Measurements from ENCODE around the gene FAM8A1.

Gene FAM8A1

DNA sequence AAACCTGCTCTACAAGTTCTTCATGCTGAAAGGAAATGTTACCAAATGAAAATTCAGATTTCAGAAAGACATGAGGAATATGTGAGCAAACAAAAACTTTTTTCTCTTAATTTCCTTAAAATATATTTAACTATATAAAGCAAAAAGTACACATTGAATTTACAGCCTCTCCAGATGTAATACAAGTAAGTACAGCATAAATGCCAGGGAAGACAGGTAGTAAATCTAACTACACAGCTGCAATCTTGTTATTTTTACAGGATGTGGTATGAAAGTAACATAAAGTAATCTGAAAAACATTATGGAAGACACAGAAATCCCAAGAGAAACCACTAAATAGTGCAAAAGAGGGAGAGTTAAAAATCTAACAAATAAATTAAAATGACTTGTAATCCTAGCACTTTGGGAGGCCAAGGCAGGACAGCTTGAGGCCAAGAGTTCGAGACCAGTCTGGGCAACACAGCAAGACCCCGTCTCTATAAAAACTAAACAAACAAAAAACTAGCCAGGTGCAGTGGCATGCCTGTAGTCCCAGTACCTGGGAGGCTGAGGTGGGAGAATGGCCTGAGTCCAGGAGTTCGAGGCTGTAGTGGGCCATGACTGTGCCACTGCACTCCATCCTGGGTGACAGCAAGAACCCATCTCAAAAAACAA lies 50.7 kb downstream of the FAM8A1 start:
- in situ Hi-C loops (cut with HindIII; ENCODE audit: low pct_unique_long_range_greater_than_20kb, low sequenced_read_pairs): no loop called here
- TF ChIP-seq JUND (IDR thresholded peaks at IDR 0.05; ENCODE audit: low read depth): no peak
- no peak for DNase-seq (ENCODE audit: low read depth in 1 of 2, low spot score in 1 of 2)

DNA sequence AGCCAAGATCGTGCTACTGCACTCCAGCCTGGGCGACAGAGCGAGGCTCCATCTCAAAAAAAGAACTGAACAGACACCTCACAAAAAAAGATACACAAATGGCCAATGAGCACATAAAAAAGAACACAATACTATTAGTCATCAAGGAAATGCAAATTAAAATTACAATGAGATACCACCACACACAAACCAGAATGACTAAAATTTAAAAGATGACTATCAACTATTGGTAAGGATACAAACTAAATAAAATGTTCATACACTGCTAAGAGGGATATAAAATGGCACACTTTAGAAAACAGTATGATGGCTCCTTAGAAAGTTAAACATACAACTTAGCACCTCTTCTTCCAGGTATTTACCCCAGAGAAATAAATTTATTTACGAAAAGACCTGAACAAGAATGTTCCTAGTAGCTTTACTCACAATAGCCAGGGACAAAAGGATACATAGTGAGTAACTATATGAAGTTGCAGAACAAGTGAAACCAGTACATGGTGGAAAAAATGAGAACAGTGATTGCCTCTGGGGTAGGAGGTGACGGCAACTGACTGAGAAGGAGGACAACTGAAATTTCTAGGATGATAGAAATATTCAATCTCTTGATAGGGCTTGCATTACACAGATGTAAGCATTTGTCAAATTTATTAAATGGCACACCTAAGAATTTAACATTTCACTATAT lies 53.2 kb downstream of the FAM8A1 start:
- in situ Hi-C loops (cut with HindIII; ENCODE audit: low pct_unique_long_range_greater_than_20kb, low sequenced_read_pairs): no loop called here
- DNase-seq (ENCODE audit: low read depth in 1 of 2, low spot score in 1 of 2): no peak
- TF ChIP-seq JUND (IDR thresholded peaks at IDR 0.05; ENCODE audit: low read depth): no peak

DNA sequence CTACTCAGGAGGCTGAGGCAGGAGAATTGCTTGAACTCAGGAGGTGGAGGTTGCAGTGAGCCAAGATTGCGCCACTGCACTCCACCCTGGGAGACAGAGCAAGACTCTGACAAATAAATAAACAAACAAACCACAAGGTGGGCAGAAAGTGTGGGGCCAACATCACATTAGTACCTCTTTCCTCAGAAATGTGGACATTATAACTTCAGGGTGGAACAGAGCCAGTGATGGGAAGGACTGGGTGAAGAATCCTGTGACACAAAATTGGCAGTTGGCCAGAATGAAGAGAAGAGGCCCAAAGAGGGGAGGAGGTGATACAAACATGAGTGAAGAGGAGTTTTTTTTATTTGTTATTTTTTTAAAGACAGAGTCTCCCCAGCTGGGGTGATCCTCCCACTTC lies 56.0 kb downstream of the FAM8A1 start:
- in situ Hi-C loops (cut with HindIII; ENCODE audit: low pct_unique_long_range_greater_than_20kb, low sequenced_read_pairs): no loop called here
- TF ChIP-seq JUND (IDR thresholded peaks at IDR 0.05; ENCODE audit: low read depth): no peak
- no peak for DNase-seq (ENCODE audit: low read depth in 1 of 2, low spot score in 1 of 2)

DNA sequence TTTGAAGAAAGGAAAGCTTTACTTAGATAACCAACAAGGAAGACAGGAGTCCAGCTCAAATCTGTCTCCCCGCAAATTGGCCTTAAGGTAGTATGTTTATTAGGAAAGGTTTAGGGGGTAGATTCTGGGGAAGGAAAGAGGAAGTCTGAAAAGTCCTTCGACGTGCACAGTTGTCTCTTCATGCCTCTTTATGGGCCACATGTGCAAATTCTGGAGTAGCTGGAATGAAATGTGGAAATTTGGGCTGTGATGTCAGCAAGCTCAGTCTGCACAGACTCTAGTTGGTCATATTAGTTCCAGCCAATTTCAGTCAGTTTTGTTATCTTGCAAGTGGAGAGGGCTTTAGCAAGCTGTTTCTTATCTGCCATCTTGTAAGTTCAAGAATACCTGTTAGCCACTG lies 56.5 kb downstream of the FAM8A1 start:
- in situ Hi-C loops (cut with HindIII; ENCODE audit: low pct_unique_long_range_greater_than_20kb, low sequenced_read_pairs): no loop called here
- no peak for DNase-seq (ENCODE audit: low read depth in 1 of 2, low spot score in 1 of 2)
- TF ChIP-seq JUND (IDR thresholded peaks at IDR 0.05; ENCODE audit: low read depth): no peak
